GM12865 (cell line): Measurements from ENCODE around the gene RBM22.

Experiments
- DNase-seq: peaks from one replicate; pipeline ENCODE4 v3.0.0; 2010; ENCODE audit warnings: low read depth
- H3K4me3 ChIP-seq: 2 replicates; pipeline ENCODE4 v1.5.1; 2011; ENCODE audit warnings: mild to moderate bottlenecking, low read depth, low read length, control low read depth
- TF ChIP-seq, protein P1 (sequence below): IDR thresholded peaks from 2 replicates; pipeline ENCODE4 v1.5.1; 2011; ENCODE audit warnings: low read length, control low read depth, low read depth, inconsistent platforms; ENCODE audit not compliant: insufficient read depth; ENCODE audit errors: missing control alignments

Gene RBM22

DNA sequence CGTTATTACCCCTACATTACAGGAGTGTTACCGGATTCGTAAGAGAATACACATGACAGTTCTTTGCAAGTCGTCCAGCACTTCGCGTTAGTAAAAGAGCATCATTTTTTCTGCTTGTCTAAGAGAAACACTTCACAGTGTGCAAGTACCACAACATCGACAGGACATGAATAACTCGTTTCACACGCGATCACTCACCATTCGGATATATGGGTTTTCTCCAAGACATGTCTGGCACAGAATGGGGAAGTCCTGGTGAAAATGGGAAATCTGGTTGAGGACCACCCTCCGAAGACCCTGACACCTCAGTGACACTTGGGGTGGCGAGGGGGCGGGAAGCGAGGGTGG, 642 bp downstream of the RBM22 start:
- DNase-seq = no peak
- peak overlapping the region; percentile 93 for H3K4me3 ChIP-seq
- TF ChIP-seq, protein P1, sequence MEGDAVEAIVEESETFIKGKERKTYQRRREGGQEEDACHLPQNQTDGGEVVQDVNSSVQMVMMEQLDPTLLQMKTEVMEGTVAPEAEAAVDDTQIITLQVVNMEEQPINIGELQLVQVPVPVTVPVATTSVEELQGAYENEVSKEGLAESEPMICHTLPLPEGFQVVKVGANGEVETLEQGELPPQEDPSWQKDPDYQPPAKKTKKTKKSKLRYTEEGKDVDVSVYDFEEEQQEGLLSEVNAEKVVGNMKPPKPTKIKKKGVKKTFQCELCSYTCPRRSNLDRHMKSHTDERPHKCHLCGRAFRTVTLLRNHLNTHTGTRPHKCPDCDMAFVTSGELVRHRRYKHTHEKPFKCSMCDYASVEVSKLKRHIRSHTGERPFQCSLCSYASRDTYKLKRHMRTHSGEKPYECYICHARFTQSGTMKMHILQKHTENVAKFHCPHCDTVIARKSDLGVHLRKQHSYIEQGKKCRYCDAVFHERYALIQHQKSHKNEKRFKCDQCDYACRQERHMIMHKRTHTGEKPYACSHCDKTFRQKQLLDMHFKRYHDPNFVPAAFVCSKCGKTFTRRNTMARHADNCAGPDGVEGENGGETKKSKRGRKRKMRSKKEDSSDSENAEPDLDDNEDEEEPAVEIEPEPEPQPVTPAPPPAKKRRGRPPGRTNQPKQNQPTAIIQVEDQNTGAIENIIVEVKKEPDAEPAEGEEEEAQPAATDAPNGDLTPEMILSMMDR = no peak

DNA sequence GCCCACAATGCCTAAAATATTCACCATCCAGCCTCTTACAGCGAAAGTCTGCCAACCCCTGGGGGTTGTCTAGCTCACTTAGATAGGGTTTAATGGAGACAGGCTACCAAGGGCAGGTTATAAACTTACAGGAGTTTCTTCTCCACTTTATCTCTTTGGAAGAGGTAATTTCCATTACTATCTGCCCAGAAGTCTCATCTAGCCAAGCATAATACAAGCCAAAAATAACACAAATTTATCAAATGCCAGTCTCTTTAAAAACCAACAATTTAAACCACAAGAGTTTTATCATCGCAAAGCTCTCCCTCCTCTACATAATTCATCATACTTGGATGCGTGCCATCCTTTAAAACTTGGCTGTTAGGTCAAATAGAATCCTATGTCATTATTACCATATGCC, 6.2 kb downstream of the RBM22 start:
- DNase-seq = no peak
- TF ChIP-seq, protein P1 = no peak

DNA sequence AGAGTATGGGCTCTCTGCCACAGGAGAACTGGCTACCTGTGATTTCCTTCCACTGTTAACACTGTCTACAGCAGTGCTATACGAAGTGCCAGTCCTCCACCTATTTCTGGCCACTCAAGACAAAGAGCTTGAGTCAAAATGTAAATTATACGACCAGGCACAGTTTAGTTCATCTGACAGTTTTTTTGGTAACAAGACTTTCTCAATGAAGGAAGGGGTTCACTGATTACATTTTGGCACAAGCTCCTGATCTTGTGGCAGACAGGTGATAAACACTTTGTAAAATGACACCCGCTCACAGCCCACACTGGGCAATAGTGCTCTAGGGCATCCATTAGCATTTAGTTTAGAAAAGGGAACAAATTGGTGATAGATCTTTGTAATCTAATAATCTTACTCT, 8.6 kb downstream of the RBM22 start:
- no peak for DNase-seq
- TF ChIP-seq, protein P1 = no peak
- no peak overlapping the region for H3K4me3 ChIP-seq

More for the DNA sequence above, 6.2 kb downstream of the RBM22 start:
- H3K4me3 ChIP-seq = no peak overlapping the region

DNA sequence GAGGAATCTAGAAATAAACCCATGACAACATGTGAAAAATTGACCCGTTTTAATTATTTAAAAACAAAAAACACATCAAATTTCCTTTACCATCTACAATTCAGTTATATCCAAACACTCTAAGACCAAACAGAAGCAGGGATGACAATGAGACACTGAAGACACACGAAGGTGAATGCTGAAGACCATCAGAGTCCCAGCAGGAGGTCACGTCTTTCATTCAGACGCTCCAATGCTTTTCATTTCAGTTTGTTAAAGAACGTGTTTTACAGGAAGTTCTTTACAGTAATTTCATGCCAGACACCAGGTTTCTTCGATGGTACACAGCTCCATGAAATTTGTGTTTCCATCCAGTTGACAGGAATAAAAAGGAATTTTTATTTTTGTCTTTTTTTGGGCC, 10.1 kb downstream of the RBM22 start:
- no peak overlapping the region for H3K4me3 ChIP-seq
- DNase-seq = no peak
- TF ChIP-seq, protein P1 = no peak

DNA sequence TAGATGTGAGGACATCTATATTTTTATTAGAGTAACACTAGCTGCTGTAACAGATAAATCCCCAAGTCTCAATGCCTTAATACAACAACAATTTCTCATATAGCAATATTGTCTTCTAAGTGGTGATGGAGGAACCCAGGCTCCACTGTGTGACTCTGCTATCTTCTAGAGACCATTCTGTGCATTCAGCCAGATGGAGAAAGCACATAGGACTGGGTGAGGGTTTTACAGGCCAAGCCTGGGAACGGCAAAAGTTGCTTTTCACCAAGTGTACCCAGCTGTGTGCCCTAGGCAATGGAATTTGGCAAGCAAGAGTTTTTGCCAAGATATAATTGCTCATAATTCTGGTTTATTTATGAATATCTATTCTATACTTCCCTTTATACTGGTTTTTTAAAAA, 11.7 kb downstream of the RBM22 start:
- TF ChIP-seq, protein P1 = no peak
- no peak overlapping the region for H3K4me3 ChIP-seq
- no peak for DNase-seq

DNA sequence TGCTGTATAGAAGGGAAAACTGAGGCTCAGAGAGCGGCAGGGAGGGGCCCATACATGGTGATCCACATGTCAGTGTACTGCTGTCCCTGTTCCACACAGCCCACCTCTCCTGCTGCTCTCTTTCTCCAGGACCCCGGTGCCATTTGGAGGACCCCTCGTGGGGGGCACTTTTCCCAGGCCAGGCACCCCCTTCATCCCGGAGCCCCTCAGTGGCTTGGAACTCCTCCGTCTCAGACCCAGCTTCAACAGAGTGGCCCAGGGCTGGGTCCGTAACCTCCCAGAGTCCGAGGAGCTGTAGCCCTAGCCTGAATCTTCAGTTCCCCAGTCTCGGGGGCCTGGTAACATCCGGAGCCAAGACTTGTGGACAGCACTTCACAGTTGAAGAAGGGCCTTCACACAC, 24.3 kb downstream of the RBM22 start:
- TF ChIP-seq, protein P1 = no peak
- DNase-seq = no peak
- no peak overlapping the region for H3K4me3 ChIP-seq

DNA sequence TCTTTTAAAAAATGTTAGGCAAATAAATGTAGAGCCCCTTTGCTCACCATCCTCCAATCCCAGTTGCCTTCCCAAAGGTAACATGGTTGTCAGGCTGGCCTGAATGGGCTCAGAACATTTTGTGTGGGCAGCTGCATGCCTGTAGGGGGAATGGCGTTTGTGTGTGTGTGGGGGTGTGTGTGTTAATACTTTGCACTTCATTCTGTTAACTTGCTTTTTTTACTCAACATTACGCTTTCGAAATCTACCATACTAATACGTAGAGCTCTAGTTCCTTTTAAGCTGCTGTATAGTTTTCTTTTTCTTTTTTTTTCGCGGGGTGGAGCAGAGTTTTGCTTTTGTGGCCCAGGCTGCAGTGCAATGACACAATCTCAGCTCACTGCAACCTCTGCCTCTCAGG, 25.8 kb downstream of the RBM22 start:
- TF ChIP-seq, protein P1 = no peak
- H3K4me3 ChIP-seq = no peak overlapping the region
- no peak for DNase-seq
